NCI-H2107 (cell line): ENCODE data around the gene HCN1.
A peak's percentile ranks its signal among the peaks of the same experiment; 100 is the strongest.

Source experiments
- DNase-seq: peaks from one replicate; lab custom pipeline; 2025; lab: John Stamatoyannopoulos, UW

The HCN1 gene

DNA sequence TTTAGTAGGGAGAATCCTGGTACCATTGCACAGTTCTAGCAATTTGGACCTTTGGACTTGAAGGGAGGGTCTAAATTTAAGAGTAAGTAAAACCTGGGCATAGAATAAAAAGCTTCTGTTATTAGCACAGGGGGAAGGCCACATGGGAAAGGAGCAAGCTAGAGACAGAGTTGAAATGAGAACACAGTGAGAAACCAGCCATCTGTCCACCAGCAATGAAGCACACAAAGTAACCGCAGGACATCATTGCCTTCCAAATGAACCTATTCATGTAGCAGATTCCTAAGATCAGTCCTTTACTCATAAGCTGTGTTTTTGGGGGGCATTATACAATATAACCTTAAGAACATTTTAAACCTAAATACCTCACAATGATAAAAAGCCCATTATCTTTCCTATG lies 407.4 kb downstream of the HCN1 start:
- DNase-seq: no peak

- DNase-seq: no peak
Measured at GRCh38 chr5:45284436-45284835, 411.7 kb downstream of the HCN1 start.

DNA sequence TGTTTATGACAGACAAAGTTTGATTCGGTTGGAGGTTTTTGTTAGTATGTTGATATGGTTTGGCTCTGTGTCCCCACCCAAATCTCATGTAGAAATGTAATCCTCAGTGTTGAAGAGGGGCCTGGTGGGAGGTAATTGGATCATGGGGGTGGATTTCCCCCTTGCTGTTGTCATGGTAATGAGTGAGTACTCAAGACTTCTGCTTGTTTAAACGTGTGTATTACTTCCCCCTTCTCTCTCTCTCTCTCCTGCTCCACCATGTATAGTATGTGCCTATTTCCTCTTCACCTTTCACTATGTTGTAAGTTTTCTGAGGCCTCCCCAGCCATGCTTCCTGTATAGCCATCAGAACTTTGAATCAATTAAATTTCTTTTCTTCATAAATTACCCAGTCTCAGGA lies 415.1 kb downstream of the HCN1 start:
- DNase-seq: no peak

DNA sequence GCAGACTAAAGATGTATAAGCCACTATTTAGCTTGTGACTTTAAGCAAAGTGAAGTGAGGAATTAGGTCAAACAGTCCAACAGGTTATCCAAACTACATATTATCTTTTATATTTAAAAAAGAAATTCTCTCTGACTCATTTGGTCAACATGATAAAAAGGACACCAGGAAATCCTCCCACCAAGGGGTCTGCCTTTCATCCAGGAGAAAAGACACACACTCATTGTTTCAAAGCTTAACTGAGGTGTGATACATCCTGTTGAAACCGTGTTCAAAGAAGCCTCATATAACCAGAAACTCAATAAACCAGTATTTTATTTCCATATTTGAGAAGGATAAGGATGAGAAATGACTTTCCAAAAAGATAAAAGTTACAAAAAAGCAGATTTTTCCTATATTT lies 417.1 kb downstream of the HCN1 start:
- no peak for DNase-seq

- DNase-seq: no peak
Measured at GRCh38 chr5:45277860-45278259, 418.3 kb downstream of the HCN1 start.

- no peak for DNase-seq
Measured at GRCh38 chr5:45274241-45274640, 421.9 kb downstream of the HCN1 start.

GRCh38 chr5:45271626-45272025 lies 424.6 kb downstream of the HCN1 start:
- DNase-seq: no peak

DNA sequence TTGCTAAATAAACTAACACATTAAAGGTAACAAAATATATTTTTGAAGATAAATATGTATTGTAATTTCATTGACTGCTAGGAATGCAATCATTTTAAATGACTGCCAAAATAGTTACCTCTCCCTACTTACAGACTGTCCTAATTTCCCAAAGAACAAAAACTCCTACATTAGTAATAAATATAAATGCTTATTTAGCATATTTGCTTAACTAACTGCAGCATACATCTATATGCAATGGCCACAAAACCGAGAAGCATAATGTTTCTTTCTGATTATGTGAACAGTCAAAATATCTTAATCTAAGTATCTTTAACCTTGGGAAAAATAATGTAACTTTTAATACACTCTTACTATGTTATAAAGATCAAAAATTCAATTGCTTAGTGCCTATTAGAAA lies 431.7 kb downstream of the HCN1 start:
- DNase-seq: no peak

GRCh38 chr5:45262061-45262590 lies 434.1 kb downstream of the HCN1 start:
- no peak for DNase-seq

- no peak for DNase-seq
Measured at GRCh38 chr5:45261125-45261524, 435.1 kb downstream of the HCN1 start.

DNA sequence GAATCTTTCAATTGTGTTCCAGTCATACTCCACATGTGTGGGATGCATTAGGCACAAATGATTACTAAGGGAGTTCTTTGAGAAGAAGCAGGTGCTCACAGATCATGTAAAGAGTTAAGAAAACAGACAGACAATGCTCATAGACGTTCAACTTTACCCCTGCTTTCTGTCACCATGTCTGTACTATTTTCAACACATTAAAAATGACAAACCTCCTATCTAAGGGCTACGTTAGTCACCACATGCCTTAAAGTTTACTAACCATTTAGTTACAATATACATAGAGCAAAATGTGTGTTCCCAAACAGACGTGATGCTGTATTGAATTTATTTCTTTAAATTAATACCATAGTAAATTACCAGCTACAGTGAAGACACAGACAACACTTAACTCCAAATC lies 435.9 kb downstream of the HCN1 start:
- no peak for DNase-seq

GRCh38 chr5:45252978-45253377 lies 443.2 kb downstream of the HCN1 start:
- DNase-seq: no peak

GRCh38 chr5:45252541-45252940 lies 443.6 kb downstream of the HCN1 start:
- no peak for DNase-seq

- DNase-seq: no peak
Measured at GRCh38 chr5:45225571-45226031, 470.6 kb downstream of the HCN1 start.

- peak; percentile 22 for DNase-seq
Measured at GRCh38 chr5:45205403-45205961, 490.7 kb downstream of the HCN1 start.
